ENCODE data around the gene NOC3L. TPM values are rescaled to one million over a fixed set of nuclear protein-coding genes. Genes with fewer than 3 reads are reported as not detected.
"Not testable (repeated sequence)": the region's sequence is repeated elsewhere in the genome, so short reads cannot be mapped to it uniquely, and the experiment has no call there.

NOC3L gene
- total RNA-seq, 1 donor from 2014 or later: 10.0 TPM

GRCh38 chr10:94358480-94358879 lies 4.3 kb downstream of the NOC3L start:
- H3K27me3 ChIP-seq (ENCODE audit: low read depth): no peaks in the 10 kb centered on the region
- H3K4me1 ChIP-seq: peaks cover 30% of the 10 kb centered on the region
- DNase-seq: no peak
- intact Hi-C loops (cut with micrococcal nuclease): no loop called here
- H3K9me3 ChIP-seq (replicated peaks): no peaks in the 10 kb centered on the region
- H3K27ac ChIP-seq (replicated peaks): no peak overlapping the region
- no peak overlapping the region for H3K4me3 ChIP-seq
- no peak for TF ChIP-seq CTCF (IDR thresholded peaks at IDR 0.05; ENCODE audit: borderline replicate concordance)
- H3K36me3 ChIP-seq: peaks cover 60% of the 10 kb centered on the region

GRCh38 chr10:94357193-94357592 lies 5.5 kb downstream of the NOC3L start:
- H3K27me3 ChIP-seq (ENCODE audit: low read depth): no peaks in the 10 kb centered on the region
- peaks cover 70% of the 10 kb centered on the region for H3K36me3 ChIP-seq
- H3K4me3 ChIP-seq: no peak overlapping the region
- intact Hi-C loops (cut with micrococcal nuclease): no loop called here
- H3K4me1 ChIP-seq: peaks cover 20% of the 10 kb centered on the region
- TF ChIP-seq CTCF (IDR thresholded peaks at IDR 0.05; ENCODE audit: borderline replicate concordance): no peak
- H3K27ac ChIP-seq (replicated peaks): no peak overlapping the region
- no peaks in the 10 kb centered on the region for H3K9me3 ChIP-seq (replicated peaks)
- no peak for DNase-seq

GRCh38 chr10:94355841-94356240 lies 6.9 kb downstream of the NOC3L start:
- no peak overlapping the region for H3K27ac ChIP-seq (replicated peaks)
- no peak for TF ChIP-seq CTCF (IDR thresholded peaks at IDR 0.05; ENCODE audit: borderline replicate concordance)
- H3K9me3 ChIP-seq (replicated peaks): no peaks in the 10 kb centered on the region
- DNase-seq: no peak
- H3K36me3 ChIP-seq: peaks cover 80% of the 10 kb centered on the region
- H3K4me1 ChIP-seq: peaks cover 7% of the 10 kb centered on the region
- no peak overlapping the region for H3K4me3 ChIP-seq
- intact Hi-C loops (cut with micrococcal nuclease): no loop called here
- H3K27me3 ChIP-seq (ENCODE audit: low read depth): no peaks in the 10 kb centered on the region

GRCh38 chr10:94353336-94353735 lies 9.4 kb downstream of the NOC3L start:
- Histone ChIP-seq H3K36me3 (peaks cover 86% of the 10 kb centered on the region), H3K9me3 (replicated peaks) (no peaks in the 10 kb centered on the region), H3K4me3 (no peak overlapping the region), H3K27ac (replicated peaks) (no peak overlapping the region), H3K27me3 (ENCODE audit: low read depth) (no peaks in the 10 kb centered on the region), H3K4me1 (no peaks in the 10 kb centered on the region)
- no peak for TF ChIP-seq CTCF (IDR thresholded peaks at IDR 0.05; ENCODE audit: borderline replicate concordance)
- no peak for DNase-seq
- intact Hi-C loops (cut with micrococcal nuclease): no loop called here

- peaks cover 81% of the 10 kb centered on the region for H3K36me3 ChIP-seq
- H3K27me3 ChIP-seq (ENCODE audit: low read depth): no peaks in the 10 kb centered on the region
- TF ChIP-seq CTCF (IDR thresholded peaks at IDR 0.05; ENCODE audit: borderline replicate concordance): no peak
- no peak overlapping the region for H3K27ac ChIP-seq (replicated peaks)
- DNase-seq: no peak
- H3K9me3 ChIP-seq (replicated peaks): no peaks in the 10 kb centered on the region
- intact Hi-C loops (cut with micrococcal nuclease): no loop called here
- no peak overlapping the region for H3K4me3 ChIP-seq
- no peaks in the 10 kb centered on the region for H3K4me1 ChIP-seq
These were observed 11.7 kb downstream of the NOC3L start for GRCh38 chr10:94351089-94351488.

- H3K36me3 ChIP-seq: peaks cover 82% of the 10 kb centered on the region
- intact Hi-C loops (cut with micrococcal nuclease); H3K9me3 ChIP-seq (replicated peaks); H3K4me1 ChIP-seq; H3K27me3 ChIP-seq (ENCODE audit: low read depth); H3K4me3 ChIP-seq; DNase-seq; H3K27ac ChIP-seq (replicated peaks): not testable (repeated sequence)
These were observed 12.2 kb downstream of the NOC3L start for GRCh38 chr10:94350500-94350899.
